ENCODE measurements around the gene PRDM16.

Gene PRDM16

DNA sequence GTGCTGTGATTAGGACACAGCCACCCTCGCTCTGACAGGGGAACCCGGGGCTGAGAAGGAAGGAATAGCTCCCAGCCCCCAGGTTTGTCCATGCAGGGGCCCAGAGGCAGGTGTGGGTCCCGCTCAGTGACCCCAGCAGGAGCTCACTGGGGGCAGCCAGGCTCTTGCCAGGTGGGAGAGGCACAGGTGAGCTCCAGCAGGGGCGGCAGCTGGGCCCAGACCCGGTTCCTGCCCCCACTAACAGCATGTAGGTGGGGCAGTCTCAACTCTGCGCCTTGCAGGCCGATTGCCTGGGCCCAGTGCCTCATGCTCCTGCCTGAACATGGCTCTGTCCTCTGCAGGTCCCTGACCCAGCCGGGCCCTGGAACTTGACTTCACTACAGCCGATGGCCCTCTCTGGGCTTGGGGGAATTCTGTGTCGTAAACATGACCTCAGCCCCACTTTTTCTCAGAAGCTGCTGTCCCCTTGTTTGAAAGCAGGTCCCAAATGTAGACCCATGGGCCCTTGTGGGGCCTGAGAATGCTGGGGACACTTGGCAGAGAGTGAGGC is 127.0 kb downstream of the PRDM16 start:
- Histone ChIP-seq H3K14ac (ENCODE audit: low read length in 2 of 2) (no peak overlapping the region), H3K27me3 (ENCODE audit: control insufficient read depth in 1 of 2, insufficient read depth in 1 of 2, low read length in 2 of 2) (peaks cover 0 to 16% of the 10 kb centered on the region in 2 experiments), H3K27ac (ENCODE audit: low read length, poor library complexity, severe bottlenecking) (no peak overlapping the region), H3K9ac (ENCODE audit: low read length) (no peak overlapping the region), H3K4me3 (ENCODE audit: insufficient read depth in 1 of 2, low read depth in 1 of 2, low read length in 2 of 2) (no peak overlapping the region), H2BK15ac (ENCODE audit: low read depth, poor library complexity, severe bottlenecking) (no peak overlapping the region), H2AK5ac (ENCODE audit: low read length, severe bottlenecking) (no peak overlapping the region), H2AFZ (ENCODE audit: low read depth, low read length) (no peak overlapping the region), H4K8ac (ENCODE audit: low read length) (no peak overlapping the region), H3K18ac (ENCODE audit: low read depth in 1 of 2, low read length in 2 of 2) (no peak overlapping the region), H3K4me1 (ENCODE audit: control insufficient read depth, insufficient read depth, low read depth, low read length) (no peaks in the 10 kb centered on the region), H3K36me3 (ENCODE audit: control insufficient read depth in 1 of 2, insufficient read depth in 2 of 2, low read depth in 1 of 2, low read length in 2 of 2) (no peaks in the 10 kb centered on the region), H2BK12ac (ENCODE audit: low read length in 2 of 2) (no peak overlapping the region), H2BK5ac (ENCODE audit: low read depth, low read length, poor library complexity, severe bottlenecking) (no peak overlapping the region), H3K4ac (ENCODE audit: low read depth in 1 of 2, low read length in 2 of 2) (no peak overlapping the region), H4K91ac (ENCODE audit: low read length) (no peak overlapping the region), H3K23ac (ENCODE audit: low read length in 2 of 2) (no peak overlapping the region), H3K9me3 (ENCODE audit: control insufficient read depth, low read length) (no peaks in the 10 kb centered on the region), H3K4me2 (ENCODE audit: low read length, poor library complexity, severe bottlenecking) (no peak overlapping the region), H2BK120ac (ENCODE audit: low read depth, low read length) (no peak overlapping the region), H3K79me1 (replicated peaks; ENCODE audit: low read length, poor library complexity, severe bottlenecking) (no peaks in the 10 kb centered on the region)
- no peak for DNase-seq
- WGBS: 75% methylated on average over 10 of the region's 10 CpGs

DNA sequence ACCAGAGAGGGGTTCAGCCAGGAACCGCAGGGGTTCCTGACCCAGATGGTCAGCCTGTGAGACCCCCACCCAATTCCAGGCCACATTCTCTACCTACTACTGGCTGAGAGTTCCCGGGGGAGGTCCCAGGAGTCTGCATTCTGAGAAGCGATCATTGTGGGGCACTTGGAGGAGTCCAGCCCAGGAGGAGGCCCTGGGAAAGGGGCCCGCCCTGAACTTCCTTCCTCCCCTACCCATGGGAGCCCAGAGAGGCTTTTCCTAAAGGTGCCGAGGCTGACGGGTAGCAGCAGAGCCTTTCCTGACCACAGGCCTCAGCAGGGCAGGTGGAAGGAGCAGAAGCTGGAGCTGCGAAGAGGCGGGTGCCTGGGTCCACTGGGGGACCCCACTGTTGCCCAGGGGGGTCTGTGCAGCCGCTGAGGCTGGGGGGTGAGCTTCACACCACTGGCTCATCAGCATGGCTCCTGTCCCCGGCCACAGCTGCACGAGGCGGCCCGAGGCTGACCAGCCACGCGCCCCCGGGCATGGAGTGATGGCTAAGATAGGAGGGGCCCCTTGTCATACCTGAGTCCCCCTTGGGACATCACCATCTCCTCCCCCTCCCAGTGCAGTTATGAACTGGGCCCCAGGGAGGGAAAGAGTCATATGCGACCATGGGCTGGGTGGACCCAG is 127.7 kb downstream of the PRDM16 start:
- H2AK5ac ChIP-seq (ENCODE audit: low read length, severe bottlenecking): no peak overlapping the region
- H2BK5ac ChIP-seq (ENCODE audit: low read depth, low read length, poor library complexity, severe bottlenecking): no peak overlapping the region
- no peak overlapping the region for H2BK120ac ChIP-seq (ENCODE audit: low read depth, low read length)
- H3K4me2 ChIP-seq (ENCODE audit: low read length, poor library complexity, severe bottlenecking): no peak overlapping the region
- peaks cover 0 to 20% of the 10 kb centered on the region in 2 experiments for H3K27me3 ChIP-seq (ENCODE audit: control insufficient read depth in 1 of 2, insufficient read depth in 1 of 2, low read length in 2 of 2)
- no peak overlapping the region for H3K23ac ChIP-seq (ENCODE audit: low read length in 2 of 2)
- H3K14ac ChIP-seq (ENCODE audit: low read length in 2 of 2): no peak overlapping the region
- no peak for DNase-seq
- no peak overlapping the region for H3K4me3 ChIP-seq (ENCODE audit: insufficient read depth in 1 of 2, low read depth in 1 of 2, low read length in 2 of 2)
- no peaks in the 10 kb centered on the region for H3K4me1 ChIP-seq (ENCODE audit: control insufficient read depth, insufficient read depth, low read depth, low read length)
- H2AFZ ChIP-seq (ENCODE audit: low read depth, low read length): no peak overlapping the region
- no peak overlapping the region for H4K91ac ChIP-seq (ENCODE audit: low read length)
- H3K9me3 ChIP-seq (ENCODE audit: control insufficient read depth, low read length): no peaks in the 10 kb centered on the region
- no peak overlapping the region for H3K9ac ChIP-seq (ENCODE audit: low read length)
- H4K8ac ChIP-seq (ENCODE audit: low read length): no peak overlapping the region
- no peaks in the 10 kb centered on the region for H3K79me1 ChIP-seq (replicated peaks; ENCODE audit: low read length, poor library complexity, severe bottlenecking)
- no peak overlapping the region for H3K4ac ChIP-seq (ENCODE audit: low read depth in 1 of 2, low read length in 2 of 2)
- 85% methylated on average over 9 of the region's 17 CpGs for WGBS
- no peaks in the 10 kb centered on the region for H3K36me3 ChIP-seq (ENCODE audit: control insufficient read depth in 1 of 2, insufficient read depth in 2 of 2, low read depth in 1 of 2, low read length in 2 of 2)
- no peak overlapping the region for H3K18ac ChIP-seq (ENCODE audit: low read depth in 1 of 2, low read length in 2 of 2)
- no peak overlapping the region for H2BK12ac ChIP-seq (ENCODE audit: low read length in 2 of 2)
- H3K27ac ChIP-seq (ENCODE audit: low read length, poor library complexity, severe bottlenecking): no peak overlapping the region
- no peak overlapping the region for H2BK15ac ChIP-seq (ENCODE audit: low read depth, poor library complexity, severe bottlenecking)

DNA sequence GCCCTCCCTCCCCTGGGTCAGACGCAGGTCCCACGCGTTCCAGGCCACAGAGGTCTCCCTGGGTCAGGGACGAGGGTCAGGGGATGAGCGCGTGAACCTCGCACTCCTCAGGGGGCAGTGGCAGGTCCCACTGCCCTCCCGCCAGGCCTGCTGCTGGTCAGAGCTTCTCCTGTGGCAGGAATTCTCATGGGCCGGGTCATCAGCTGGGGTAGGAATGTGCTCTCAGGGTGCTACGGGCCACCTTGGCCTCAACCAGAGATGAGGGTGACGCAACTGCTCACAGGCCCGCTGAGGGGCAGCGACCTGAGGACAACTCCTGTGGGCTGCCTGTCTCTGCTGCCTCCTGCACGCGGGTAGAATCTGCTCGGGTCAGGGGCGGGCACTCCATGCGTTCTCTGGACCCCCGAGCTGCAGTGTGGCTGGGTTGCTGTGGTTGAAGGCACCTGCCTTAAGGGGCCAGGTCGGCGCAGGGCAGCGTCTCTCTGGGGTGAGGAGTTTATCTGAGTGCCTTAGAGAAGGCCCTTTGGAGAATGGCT is 128.8 kb downstream of the PRDM16 start:
- H3K79me1 ChIP-seq (replicated peaks; ENCODE audit: low read length, poor library complexity, severe bottlenecking): no peaks in the 10 kb centered on the region
- H3K4me1 ChIP-seq (ENCODE audit: control insufficient read depth, insufficient read depth, low read depth, low read length): no peaks in the 10 kb centered on the region
- DNase-seq: no peak
- H3K14ac ChIP-seq (ENCODE audit: low read length in 2 of 2): no peak overlapping the region
- 84% methylated on average over 22 of the region's 22 CpGs for whole genome bisulfite sequencing
- H3K9ac ChIP-seq (ENCODE audit: low read length): no peak overlapping the region
- H3K18ac ChIP-seq (ENCODE audit: low read depth in 1 of 2, low read length in 2 of 2): no peak overlapping the region
- H3K4me3 ChIP-seq (ENCODE audit: insufficient read depth in 1 of 2, low read depth in 1 of 2, low read length in 2 of 2): no peak overlapping the region
- H3K4ac ChIP-seq (ENCODE audit: low read depth in 1 of 2, low read length in 2 of 2): no peak overlapping the region
- H3K9me3 ChIP-seq (ENCODE audit: control insufficient read depth, low read length): no peaks in the 10 kb centered on the region
- H2AK5ac ChIP-seq (ENCODE audit: low read length, severe bottlenecking): no peak overlapping the region
- H4K8ac ChIP-seq (ENCODE audit: low read length): no peak overlapping the region
- no peak overlapping the region for H3K4me2 ChIP-seq (ENCODE audit: low read length, poor library complexity, severe bottlenecking)
- no peak overlapping the region for H2BK5ac ChIP-seq (ENCODE audit: low read depth, low read length, poor library complexity, severe bottlenecking)
- H2BK120ac ChIP-seq (ENCODE audit: low read depth, low read length): no peak overlapping the region
- H2BK12ac ChIP-seq (ENCODE audit: low read length in 2 of 2): no peak overlapping the region
- H3K27me3 ChIP-seq (ENCODE audit: control insufficient read depth in 1 of 2, insufficient read depth in 1 of 2, low read length in 2 of 2): peaks cover 0 to 29% of the 10 kb centered on the region in 2 experiments
- no peak overlapping the region for H3K23ac ChIP-seq (ENCODE audit: low read length in 2 of 2)
- no peak overlapping the region for H2AFZ ChIP-seq (ENCODE audit: low read depth, low read length)
- no peak overlapping the region for H2BK15ac ChIP-seq (ENCODE audit: low read depth, poor library complexity, severe bottlenecking)
- H3K36me3 ChIP-seq (ENCODE audit: control insufficient read depth in 1 of 2, insufficient read depth in 2 of 2, low read depth in 1 of 2, low read length in 2 of 2): no peaks in the 10 kb centered on the region
- H4K91ac ChIP-seq (ENCODE audit: low read length): no peak overlapping the region
- H3K27ac ChIP-seq (ENCODE audit: low read length, poor library complexity, severe bottlenecking): no peak overlapping the region

DNA sequence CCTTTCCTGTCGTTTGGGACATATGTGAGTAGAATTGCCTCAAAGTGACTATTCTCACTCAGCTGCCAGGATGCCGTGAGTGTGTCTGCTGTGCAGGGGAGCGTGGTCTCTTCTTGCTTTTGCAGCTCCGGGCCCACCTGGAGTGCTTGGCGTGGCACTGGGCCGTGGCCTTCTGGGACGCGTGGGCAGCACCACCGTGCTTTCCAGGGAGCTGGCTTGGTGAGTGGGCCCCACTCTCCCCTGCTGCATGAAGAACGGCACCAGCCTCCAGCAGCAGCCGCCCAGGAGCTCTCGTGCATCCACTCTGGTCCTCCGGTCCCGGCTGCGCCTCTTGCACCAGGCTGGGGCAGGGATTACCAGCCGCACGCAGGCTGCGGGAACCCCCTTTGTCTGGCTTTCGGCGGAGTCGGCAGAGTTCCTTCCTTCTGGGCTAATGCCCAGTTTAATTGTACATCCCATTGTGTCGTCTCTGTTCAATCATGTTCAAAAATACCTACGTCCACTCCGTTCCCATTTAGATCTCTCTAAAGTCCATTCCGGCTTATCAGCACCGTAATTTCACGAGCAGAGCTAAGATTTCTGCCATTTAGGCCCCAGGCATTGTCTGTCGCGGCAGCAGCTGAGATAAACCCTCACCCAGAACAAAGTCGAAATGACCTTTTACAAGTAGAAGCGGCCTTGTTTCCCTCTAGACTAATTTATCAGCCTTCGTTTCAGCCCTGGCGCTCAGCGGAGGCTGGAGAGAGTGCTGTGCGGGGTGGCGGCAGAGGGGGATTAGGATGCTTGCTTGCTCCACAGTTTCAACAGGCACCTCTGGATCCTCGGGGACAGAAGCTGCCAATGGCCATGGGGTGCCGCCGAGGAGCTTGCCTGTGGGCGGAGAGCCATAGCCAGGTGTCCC is 129.6 kb downstream of the PRDM16 start:
- no peak overlapping the region for H3K4me2 ChIP-seq (ENCODE audit: low read length, poor library complexity, severe bottlenecking)
- H2BK12ac ChIP-seq (ENCODE audit: low read length in 2 of 2): no peak overlapping the region
- H4K91ac ChIP-seq (ENCODE audit: low read length): no peak overlapping the region
- no peak overlapping the region for H2BK120ac ChIP-seq (ENCODE audit: low read depth, low read length)
- no peaks in the 10 kb centered on the region for H3K36me3 ChIP-seq (ENCODE audit: control insufficient read depth in 1 of 2, insufficient read depth in 2 of 2, low read depth in 1 of 2, low read length in 2 of 2)
- no peak overlapping the region for H3K14ac ChIP-seq (ENCODE audit: low read length in 2 of 2)
- H3K27me3 ChIP-seq (ENCODE audit: control insufficient read depth in 1 of 2, insufficient read depth in 1 of 2, low read length in 2 of 2): peaks cover 0 to 37% of the 10 kb centered on the region in 2 experiments
- DNase-seq: no peak
- no peak overlapping the region for H2BK5ac ChIP-seq (ENCODE audit: low read depth, low read length, poor library complexity, severe bottlenecking)
- whole genome bisulfite sequencing: 87% methylated on average over 40 of the region's 40 CpGs
- no peak overlapping the region for H3K4me3 ChIP-seq (ENCODE audit: insufficient read depth in 1 of 2, low read depth in 1 of 2, low read length in 2 of 2)
- no peak overlapping the region for H2BK15ac ChIP-seq (ENCODE audit: low read depth, poor library complexity, severe bottlenecking)
- H3K9ac ChIP-seq (ENCODE audit: low read length): no peak overlapping the region
- no peak overlapping the region for H3K27ac ChIP-seq (ENCODE audit: low read length, poor library complexity, severe bottlenecking)
- no peak overlapping the region for H3K4ac ChIP-seq (ENCODE audit: low read depth in 1 of 2, low read length in 2 of 2)
- no peak overlapping the region for H2AFZ ChIP-seq (ENCODE audit: low read depth, low read length)
- H3K4me1 ChIP-seq (ENCODE audit: control insufficient read depth, insufficient read depth, low read depth, low read length): no peaks in the 10 kb centered on the region
- no peak overlapping the region for H2AK5ac ChIP-seq (ENCODE audit: low read length, severe bottlenecking)
- H3K79me1 ChIP-seq (replicated peaks; ENCODE audit: low read length, poor library complexity, severe bottlenecking): no peaks in the 10 kb centered on the region
- no peaks in the 10 kb centered on the region for H3K9me3 ChIP-seq (ENCODE audit: control insufficient read depth, low read length)
- no peak overlapping the region for H3K18ac ChIP-seq (ENCODE audit: low read depth in 1 of 2, low read length in 2 of 2)
- H4K8ac ChIP-seq (ENCODE audit: low read length): no peak overlapping the region
- no peak overlapping the region for H3K23ac ChIP-seq (ENCODE audit: low read length in 2 of 2)
